ENCODE measurements around the gene TMEM183A. TPM values are rescaled to one million over a fixed set of nuclear protein-coding genes. Genes with fewer than 3 reads are reported as not detected.

TMEM183A gene
- total and polyA plus RNA-seq, 7 donors, result 17.1 to 33.9 (median 20.9) TPM

GRCh38 chr1:203054184-203054583 lies 47.0 kb downstream of the TMEM183A start:
- H3K27ac ChIP-seq, result no peak overlapping the region
- ATAC-seq (no peak), DNase-seq (peak in 1 of 2 donors; percentile 2)
- H3K4me3 ChIP-seq, result no peak overlapping the region
- 75 to 100% (median 91%) methylated on average over 1 of the region's 1 CpG for WGBS, 3 donors
- H3K27me3 ChIP-seq (ENCODE audit: insufficient read depth in 3 of 3, low read length in 2 of 3), result no peaks in the 10 kb centered on the region
- intact Hi-C loops (cut with DNase I), result no loop called here
- no peaks in the 10 kb centered on the region for H3K9me3 ChIP-seq
- H3K4me1 ChIP-seq, result peaks cover 7% of the 10 kb centered on the region
- TF ChIP-seq CTCF (IDR thresholded peaks at IDR 0.05), result no peak
- H3K36me3 ChIP-seq (ENCODE audit: insufficient read depth in 1 of 2, low read depth in 1 of 2), result peaks cover 0 to 82% of the 10 kb centered on the region in 2 donors

- peaks cover 7% of the 10 kb centered on the region for H3K4me1 ChIP-seq
- intact Hi-C loops (cut with DNase I), result no loop called here
- WGBS, 3 donors, result 86 to 94% (median 92%) methylated on average over 5 of the region's 5 CpGs
These were observed 47.5 kb downstream of the TMEM183A start for GRCh38 chr1:203054642-203055041.

GRCh38 chr1:203055161-203055799 lies 48.1 kb downstream of the TMEM183A start:
- Histone ChIP-seq H3K27me3 (ENCODE audit: insufficient read depth in 3 of 3, low read length in 2 of 3) (no peaks in the 10 kb centered on the region), H3K36me3 (ENCODE audit: insufficient read depth in 1 of 2, low read depth in 1 of 2) (peaks cover 0 to 82% of the 10 kb centered on the region in 2 donors), H3K4me1 (peaks cover 7% of the 10 kb centered on the region), H3K9me3 (no peaks in the 10 kb centered on the region), H3K4me3 (no peak overlapping the region), H3K27ac (no peak overlapping the region)
- intact Hi-C loops (cut with DNase I), result no loop called here
- WGBS, 3 donors, result 92 to 94% (median 93%) methylated on average over 24 of the region's 24 CpGs
- DNase-seq (peak in 1 of 2 donors; percentile 42), ATAC-seq (no peak)
- TF ChIP-seq CTCF (IDR thresholded peaks at IDR 0.05), result no peak

More at GRCh38 chr1:203054642-203055041, 47.5 kb downstream of the TMEM183A start:
- Histone ChIP-seq H3K27me3 (ENCODE audit: insufficient read depth in 3 of 3, low read length in 2 of 3) (no peaks in the 10 kb centered on the region), H3K4me3 (no peak overlapping the region), H3K27ac (no peak overlapping the region), H3K9me3 (no peaks in the 10 kb centered on the region), H3K36me3 (ENCODE audit: insufficient read depth in 1 of 2, low read depth in 1 of 2) (peaks cover 0 to 82% of the 10 kb centered on the region in 2 donors)
- ATAC-seq, result no peak
- TF ChIP-seq CTCF (IDR thresholded peaks at IDR 0.05), result no peak
- DNase-seq, result no peak

GRCh38 chr1:203056012-203056411 lies 48.8 kb downstream of the TMEM183A start:
- peak in 1 of 2 donors; percentile 16 for DNase-seq
- no peak overlapping the region for H3K27ac ChIP-seq
- WGBS, 3 donors, result 84 to 96% (median 88%) methylated on average over 7 of the region's 7 CpGs
- no peak for TF ChIP-seq CTCF (IDR thresholded peaks at IDR 0.05)
- ATAC-seq, result no peak
- H3K4me1 ChIP-seq, result peaks cover 7% of the 10 kb centered on the region
- H3K27me3 ChIP-seq (ENCODE audit: insufficient read depth in 3 of 3, low read length in 2 of 3), result no peaks in the 10 kb centered on the region
- no peak overlapping the region for H3K4me3 ChIP-seq
- intact Hi-C loops (cut with DNase I), result no loop called here
- H3K36me3 ChIP-seq (ENCODE audit: insufficient read depth in 1 of 2, low read depth in 1 of 2), result peaks cover 0 to 83% of the 10 kb centered on the region in 2 donors
- no peaks in the 10 kb centered on the region for H3K9me3 ChIP-seq

GRCh38 chr1:203056516-203056915 lies 49.3 kb downstream of the TMEM183A start:
- intact Hi-C loops (cut with DNase I), result no loop called here
- no peak for TF ChIP-seq CTCF (IDR thresholded peaks at IDR 0.05)

More at GRCh38 chr1:203056516-203056915, 49.3 kb downstream of the TMEM183A start:
- WGBS, 3 donors, result 91 to 95% (median 95%) methylated on average over 6 of the region's 6 CpGs
- Histone ChIP-seq H3K36me3 (ENCODE audit: insufficient read depth in 1 of 2, low read depth in 1 of 2) (peaks cover 0 to 85% of the 10 kb centered on the region in 2 donors), H3K9me3 (no peaks in the 10 kb centered on the region), H3K4me3 (no peak overlapping the region), H3K4me1 (peaks cover 6% of the 10 kb centered on the region), H3K27ac (no peak overlapping the region), H3K27me3 (ENCODE audit: insufficient read depth in 3 of 3, low read length in 2 of 3) (no peaks in the 10 kb centered on the region)
- DNase-seq (peak in 1 of 2 donors; percentile 1), ATAC-seq (no peak)

Measured in psoas muscle (tissue), 8 donors.